ENCODE results near the gene NOM1.
"Not testable (repeated sequence)": the region's sequence is repeated elsewhere in the genome, so short reads cannot be mapped to it uniquely, and the experiment has no call there.

The NOM1 gene

DNA sequence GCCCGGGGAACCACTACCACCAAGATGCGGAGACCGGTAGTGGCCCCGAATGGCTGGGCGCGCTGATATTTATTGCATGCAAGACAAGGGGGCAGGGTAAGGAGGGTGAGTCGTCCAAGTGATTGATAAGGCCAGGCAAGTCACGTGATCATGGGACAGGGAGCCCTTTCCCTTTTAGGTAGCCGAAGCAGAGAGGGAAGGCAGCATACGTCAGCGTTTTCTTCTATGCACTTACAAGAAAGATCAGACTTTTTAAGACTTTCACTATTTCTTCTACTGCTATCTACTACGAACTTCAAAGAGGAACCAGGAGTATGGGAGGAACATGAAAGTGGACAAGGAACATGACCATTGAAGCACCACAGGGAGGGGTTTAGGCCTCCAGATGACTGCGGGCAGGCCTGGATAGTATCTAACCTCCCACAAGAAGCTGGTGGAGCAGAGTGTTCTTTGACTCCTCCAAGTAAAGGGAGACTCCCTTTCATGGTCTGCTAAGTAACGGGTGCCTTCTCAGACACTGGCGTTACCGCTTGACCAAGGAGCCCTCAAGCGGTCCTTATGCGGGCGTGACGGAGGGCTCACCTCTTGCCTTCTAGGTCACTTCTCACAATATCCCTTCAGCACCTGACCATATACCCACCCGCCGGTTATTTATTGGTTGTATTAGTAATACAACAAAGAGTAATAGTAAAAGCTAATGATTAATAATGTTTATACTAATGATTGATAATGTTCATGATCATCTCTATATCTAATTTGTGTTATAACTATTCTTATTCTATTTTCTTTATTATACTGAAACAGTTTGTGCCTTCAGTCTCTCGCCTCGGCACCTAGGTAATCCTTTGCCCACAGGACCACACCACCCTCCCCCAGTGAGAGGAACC, 28.8 kb upstream of the NOM1 start:
- not testable (repeated sequence) for H3K4me3 ChIP-seq (ENCODE audit: low read depth in 1 of 2, low read length in 2 of 2); H3K9me3 ChIP-seq (ENCODE audit: control insufficient read depth in 1 of 2, low read length in 2 of 2); H3K27ac ChIP-seq (ENCODE audit: low read length); H3K4me1 ChIP-seq (ENCODE audit: control insufficient read depth in 1 of 2, insufficient read depth in 2 of 2, low read length in 2 of 2); H3K27me3 ChIP-seq (ENCODE audit: low read depth, low read length); H3K36me3 ChIP-seq (ENCODE audit: control insufficient read depth in 1 of 2, insufficient read depth in 2 of 2, low read length in 2 of 2)

GRCh38 chr7:156922304-156922703, 27.2 kb upstream of the NOM1 start:
- H3K4me3 ChIP-seq (ENCODE audit: low read depth in 1 of 2, low read length in 2 of 2); H3K9me3 ChIP-seq (ENCODE audit: control insufficient read depth in 1 of 2, low read length in 2 of 2); H3K4me1 ChIP-seq (ENCODE audit: control insufficient read depth in 1 of 2, insufficient read depth in 2 of 2, low read length in 2 of 2); H3K36me3 ChIP-seq (ENCODE audit: control insufficient read depth in 1 of 2, insufficient read depth in 2 of 2, low read length in 2 of 2); H3K27me3 ChIP-seq (ENCODE audit: low read depth, low read length); H3K27ac ChIP-seq (ENCODE audit: low read length): not testable (repeated sequence)

GRCh38 chr7:156925821-156926220, 23.7 kb upstream of the NOM1 start:
- not testable (repeated sequence) for H3K9me3 ChIP-seq (ENCODE audit: control insufficient read depth in 1 of 2, low read length in 2 of 2); H3K4me1 ChIP-seq (ENCODE audit: control insufficient read depth in 1 of 2, insufficient read depth in 2 of 2, low read length in 2 of 2); H3K36me3 ChIP-seq (ENCODE audit: control insufficient read depth in 1 of 2, insufficient read depth in 2 of 2, low read length in 2 of 2); H3K27ac ChIP-seq (ENCODE audit: low read length); H3K27me3 ChIP-seq (ENCODE audit: low read depth, low read length); H3K4me3 ChIP-seq (ENCODE audit: low read depth in 1 of 2, low read length in 2 of 2)

DNA sequence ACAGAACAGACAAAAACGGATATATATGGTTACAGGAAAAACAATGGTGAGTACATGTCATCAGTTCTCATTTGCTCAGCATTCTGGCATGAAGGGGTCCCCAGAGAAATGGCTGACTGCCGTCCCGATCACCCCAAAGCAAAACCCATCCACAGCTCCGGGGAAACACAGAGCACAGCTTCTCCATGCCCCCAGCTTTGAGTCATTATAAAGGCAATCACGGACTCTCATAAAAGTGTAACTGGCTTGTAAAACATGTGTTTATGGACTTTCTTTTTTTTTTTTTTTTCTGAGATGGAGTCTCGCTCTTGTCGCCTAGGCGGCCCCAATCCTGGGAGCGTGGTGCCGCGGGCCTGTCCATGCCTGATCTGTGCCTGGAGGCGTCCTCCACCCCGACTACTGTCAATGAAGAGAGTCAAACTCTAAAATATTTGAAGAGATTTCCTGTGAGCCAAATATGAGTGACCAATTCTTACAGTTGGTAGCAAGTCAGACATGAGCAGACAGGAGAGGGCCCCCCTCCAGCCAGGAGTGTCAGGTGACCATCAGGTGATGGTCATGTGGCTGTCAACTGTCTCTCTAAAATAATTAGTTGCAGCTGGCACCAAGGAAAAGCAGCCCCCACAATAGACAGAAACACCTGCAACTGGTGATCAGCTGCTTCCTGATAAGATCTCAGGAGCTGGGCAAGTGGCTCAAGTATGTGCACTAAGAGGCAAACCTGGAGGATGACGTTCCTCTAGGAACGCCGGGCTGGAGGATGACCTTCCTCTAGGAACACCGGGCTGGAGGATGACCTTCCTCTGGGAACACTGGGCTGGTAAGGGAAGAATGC, 21.7 kb upstream of the NOM1 start:
- no peaks in the 10 kb centered on the region for H3K27me3 ChIP-seq (ENCODE audit: low read depth, low read length)
- H3K27ac ChIP-seq (ENCODE audit: low read length): no peak overlapping the region
- no peaks in the 10 kb centered on the region for H3K4me1 ChIP-seq (ENCODE audit: control insufficient read depth in 1 of 2, insufficient read depth in 2 of 2, low read length in 2 of 2)
- no peak overlapping the region for H3K4me3 ChIP-seq (ENCODE audit: low read depth in 1 of 2, low read length in 2 of 2)
- no peaks in the 10 kb centered on the region for H3K9me3 ChIP-seq (ENCODE audit: control insufficient read depth in 1 of 2, low read length in 2 of 2)
- H3K36me3 ChIP-seq (ENCODE audit: control insufficient read depth in 1 of 2, insufficient read depth in 2 of 2, low read length in 2 of 2): no peaks in the 10 kb centered on the region

DNA sequence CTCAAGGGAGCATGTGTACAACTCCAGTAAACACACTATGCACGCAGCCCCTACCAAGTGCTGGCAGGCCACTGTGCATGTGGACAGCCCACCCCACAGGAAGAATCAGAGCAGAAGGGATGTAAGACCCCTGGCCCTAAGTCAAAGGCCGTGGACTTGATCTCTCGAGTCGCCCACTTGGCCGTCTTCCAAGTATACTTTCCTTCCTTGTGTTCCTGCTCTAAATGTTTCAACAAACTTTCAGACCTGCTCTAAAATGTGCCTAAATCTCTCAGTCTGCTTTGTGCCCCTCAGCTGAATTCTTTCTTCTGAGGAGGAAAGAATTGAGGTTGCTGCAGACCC, 21.1 kb upstream of the NOM1 start:
- H3K27ac ChIP-seq (ENCODE audit: low read length): no peak overlapping the region
- H3K4me3 ChIP-seq (ENCODE audit: low read depth in 1 of 2, low read length in 2 of 2): no peak overlapping the region
- H3K9me3 ChIP-seq (ENCODE audit: control insufficient read depth in 1 of 2, low read length in 2 of 2): no peaks in the 10 kb centered on the region
- H3K36me3 ChIP-seq (ENCODE audit: control insufficient read depth in 1 of 2, insufficient read depth in 2 of 2, low read length in 2 of 2): no peaks in the 10 kb centered on the region
- H3K27me3 ChIP-seq (ENCODE audit: low read depth, low read length): no peaks in the 10 kb centered on the region
- H3K4me1 ChIP-seq (ENCODE audit: control insufficient read depth in 1 of 2, insufficient read depth in 2 of 2, low read length in 2 of 2): no peaks in the 10 kb centered on the region

- H3K4me3 ChIP-seq (ENCODE audit: low read depth in 1 of 2, low read length in 2 of 2): no peak overlapping the region
- H3K27me3 ChIP-seq (ENCODE audit: low read depth, low read length): no peaks in the 10 kb centered on the region
These were observed 19.5 kb upstream of the NOM1 start for GRCh38 chr7:156929789-156930539.

GRCh38 chr7:156932006-156932405, 17.5 kb upstream of the NOM1 start:
- no peak overlapping the region for H3K27ac ChIP-seq (ENCODE audit: low read length)
- no peak overlapping the region for H3K4me3 ChIP-seq (ENCODE audit: low read depth in 1 of 2, low read length in 2 of 2)
- H3K4me1 ChIP-seq (ENCODE audit: control insufficient read depth in 1 of 2, insufficient read depth in 2 of 2, low read length in 2 of 2): no peaks in the 10 kb centered on the region
- no peaks in the 10 kb centered on the region for H3K36me3 ChIP-seq (ENCODE audit: control insufficient read depth in 1 of 2, insufficient read depth in 2 of 2, low read length in 2 of 2)
- no peaks in the 10 kb centered on the region for H3K27me3 ChIP-seq (ENCODE audit: low read depth, low read length)
- H3K9me3 ChIP-seq (ENCODE audit: control insufficient read depth in 1 of 2, low read length in 2 of 2): no peaks in the 10 kb centered on the region

More at GRCh38 chr7:156929789-156930539, 19.5 kb upstream of the NOM1 start:
- Histone ChIP-seq H3K9me3 (ENCODE audit: control insufficient read depth in 1 of 2, low read length in 2 of 2) (no peaks in the 10 kb centered on the region), H3K36me3 (ENCODE audit: control insufficient read depth in 1 of 2, insufficient read depth in 2 of 2, low read length in 2 of 2) (no peaks in the 10 kb centered on the region), H3K27ac (ENCODE audit: low read length) (no peak overlapping the region), H3K4me1 (ENCODE audit: control insufficient read depth in 1 of 2, insufficient read depth in 2 of 2, low read length in 2 of 2) (no peaks in the 10 kb centered on the region)

GRCh38 chr7:156935250-156935649, 14.3 kb upstream of the NOM1 start:
- Histone ChIP-seq H3K9me3 (ENCODE audit: control insufficient read depth in 1 of 2, low read length in 2 of 2) (no peaks in the 10 kb centered on the region), H3K4me3 (ENCODE audit: low read depth in 1 of 2, low read length in 2 of 2) (no peak overlapping the region), H3K27me3 (ENCODE audit: low read depth, low read length) (no peaks in the 10 kb centered on the region), H3K27ac (ENCODE audit: low read length) (no peak overlapping the region), H3K4me1 (ENCODE audit: control insufficient read depth in 1 of 2, insufficient read depth in 2 of 2, low read length in 2 of 2) (no peaks in the 10 kb centered on the region), H3K36me3 (ENCODE audit: control insufficient read depth in 1 of 2, insufficient read depth in 2 of 2, low read length in 2 of 2) (no peaks in the 10 kb centered on the region)

DNA sequence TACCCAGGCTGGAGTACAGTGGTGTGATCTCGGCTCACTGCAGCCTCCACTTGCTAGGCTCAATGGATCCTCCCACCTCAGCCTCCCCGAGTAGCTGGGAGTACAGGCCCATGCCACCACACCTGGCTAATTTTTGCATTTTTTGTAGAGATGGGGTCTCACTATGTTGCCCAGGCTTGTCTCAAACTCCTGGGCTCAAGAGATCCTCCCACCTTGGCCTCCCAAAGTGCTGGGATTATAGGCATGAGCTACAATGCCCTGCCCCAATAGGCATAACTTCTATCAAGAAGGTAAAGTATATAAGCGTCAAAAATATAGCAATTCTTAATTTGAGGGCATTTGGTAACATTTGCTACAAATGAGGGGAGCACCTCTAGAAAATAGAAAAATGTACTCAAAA, 12.7 kb upstream of the NOM1 start:
- H3K27ac ChIP-seq (ENCODE audit: low read length); H3K9me3 ChIP-seq (ENCODE audit: control insufficient read depth in 1 of 2, low read length in 2 of 2); H3K4me1 ChIP-seq (ENCODE audit: control insufficient read depth in 1 of 2, insufficient read depth in 2 of 2, low read length in 2 of 2); H3K27me3 ChIP-seq (ENCODE audit: low read depth, low read length); H3K36me3 ChIP-seq (ENCODE audit: control insufficient read depth in 1 of 2, insufficient read depth in 2 of 2, low read length in 2 of 2); H3K4me3 ChIP-seq (ENCODE audit: low read depth in 1 of 2, low read length in 2 of 2): not testable (repeated sequence)

DNA sequence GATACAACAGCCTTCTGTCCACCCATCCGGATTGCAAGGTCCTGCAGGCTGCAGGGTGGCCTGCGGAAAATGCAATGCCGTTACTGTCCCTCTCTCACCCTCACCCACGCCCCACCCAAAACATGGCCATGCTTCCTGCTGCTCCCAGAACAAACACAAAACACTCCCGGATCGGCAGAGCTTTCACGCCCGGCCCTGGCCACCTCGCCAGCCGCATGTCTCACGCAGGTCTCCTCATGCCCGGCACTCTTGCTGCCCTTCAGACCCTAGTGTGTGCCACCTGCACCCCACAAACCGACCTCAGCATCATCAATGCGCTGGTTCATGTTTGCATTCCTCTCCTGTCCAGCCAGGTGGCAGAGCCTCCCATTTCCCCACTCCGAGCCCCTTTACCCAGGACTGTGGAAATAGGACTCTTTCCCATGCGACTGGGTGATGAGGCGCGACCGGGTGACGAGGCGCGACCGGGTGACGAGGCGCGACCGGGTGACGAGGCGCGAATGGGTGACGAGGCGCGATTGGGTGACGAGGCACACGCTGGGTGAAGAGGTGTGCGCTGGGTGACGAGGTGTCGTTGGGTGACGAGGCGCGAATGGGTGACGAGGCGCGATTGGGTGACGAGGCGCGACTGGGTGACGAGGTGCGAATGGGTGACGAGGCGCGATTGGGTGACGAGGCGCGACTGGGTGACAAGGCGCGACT, 8.9 kb upstream of the NOM1 start:
- no peak overlapping the region for H3K27ac ChIP-seq (ENCODE audit: low read length)
- H3K36me3 ChIP-seq (ENCODE audit: control insufficient read depth in 1 of 2, insufficient read depth in 2 of 2, low read length in 2 of 2): no peaks in the 10 kb centered on the region
- no peaks in the 10 kb centered on the region for H3K9me3 ChIP-seq (ENCODE audit: control insufficient read depth in 1 of 2, low read length in 2 of 2)
- peaks cover 11% of the 10 kb centered on the region for H3K27me3 ChIP-seq (ENCODE audit: low read depth, low read length)
- peaks cover 0 to 4% of the 10 kb centered on the region in 2 donors for H3K4me1 ChIP-seq (ENCODE audit: control insufficient read depth in 1 of 2, insufficient read depth in 2 of 2, low read length in 2 of 2)
- H3K4me3 ChIP-seq (ENCODE audit: low read depth in 1 of 2, low read length in 2 of 2): no peak overlapping the region

Data from muscle layer of duodenum (tissue), 2 donors.